Type B pancreatic cell (in vitro differentiated cells): Measurements from ENCODE around the gene MPC2. TPM values are rescaled to one million over a fixed set of nuclear protein-coding genes. Genes with fewer than 3 reads are reported as not detected.

Experiments used
- DNase-seq: peaks from one replicate; pipeline ENCODE4 v3.0.0; 2021; ENCODE audit warnings: mixed read lengths; ENCODE audit not compliant: unreplicated experiment; ENCODE audit errors: extremely low spot score
- H3K27ac Mint-ChIP-seq: 2 replicates; pipeline ENCODE4 v1.8.0; 2021; ENCODE audit warnings: mild to moderate bottlenecking, mixed read lengths
- H3K27me3 Mint-ChIP-seq: 2 replicates; pipeline ENCODE4 v1.8.0; 2021; ENCODE audit warnings: mixed read lengths
- H3K36me3 Mint-ChIP-seq: 2 replicates; pipeline ENCODE4 v1.8.0; 2021; ENCODE audit warnings: mixed read lengths
- H3K4me1 Mint-ChIP-seq: one replicate; pipeline ENCODE4 v1.8.0; 2021; ENCODE audit warnings: mixed read lengths; ENCODE audit not compliant: unreplicated experiment
- H3K4me3 Mint-ChIP-seq: 2 replicates; pipeline ENCODE4 v1.8.0; 2021; ENCODE audit warnings: mild to moderate bottlenecking, mixed read lengths
- H3K9me3 Mint-ChIP-seq: 2 replicates; pipeline ENCODE4 v1.8.0; 2021; ENCODE audit warnings: mixed read lengths
- CTCF ChIP-seq: fragments of 200-600 bp; sonication (generic); conservative IDR thresholded peaks from 2 replicates; pipeline ENCODE4 v1.5.0; 2021; ENCODE audit warnings: antibody characterized with exemption, mild to moderate bottlenecking
- total RNA-seq: library from RNA; stranded (reverse); gene quantifications from 2 replicates; pipeline ENCODE4 v1.2.1, GENCODE V29; 2021; ENCODE audit warnings: low replicate concordance

The MPC2 gene
- total RNA-seq, 1 donor from 2014 or later: 60.2 TPM

- Mint-ChIP-seq H3K4me3 (no peak overlapping the region), H3K4me1 (no peaks in the 10 kb centered on the region), H3K36me3 (peaks cover 10% of the 10 kb centered on the region), H3K27ac (no peak overlapping the region), H3K9me3 (peaks cover 6% of the 10 kb centered on the region), H3K27me3 (no peaks in the 10 kb centered on the region)
- TF ChIP-seq CTCF: no peak
- no peak for DNase-seq
Measured at GRCh38 chr1:167911413-167911812, 25.5 kb downstream of the MPC2 start.

GRCh38 chr1:167910530-167910929, 26.3 kb downstream of the MPC2 start:
- H3K4me3 Mint-ChIP-seq: no peak overlapping the region
- H3K27ac Mint-ChIP-seq: peak overlapping the region; percentile 6
- H3K9me3 Mint-ChIP-seq: peaks cover 6% of the 10 kb centered on the region
- DNase-seq: no peak
- TF ChIP-seq CTCF: no peak
- H3K4me1 Mint-ChIP-seq: peaks cover 2% of the 10 kb centered on the region
- H3K36me3 Mint-ChIP-seq: peaks cover 7% of the 10 kb centered on the region
- H3K27me3 Mint-ChIP-seq: no peaks in the 10 kb centered on the region

- TF ChIP-seq CTCF: no peak
- Mint-ChIP-seq H3K4me3 (no peak overlapping the region), H3K4me1 (peaks cover 10% of the 10 kb centered on the region), H3K36me3 (peaks cover 5% of the 10 kb centered on the region), H3K27ac (no peak overlapping the region), H3K27me3 (no peaks in the 10 kb centered on the region), H3K9me3 (peaks cover 6% of the 10 kb centered on the region)
- no peak for DNase-seq
Measured at GRCh38 chr1:167909691-167910180, 27.1 kb downstream of the MPC2 start.

GRCh38 chr1:167905671-167906070, 31.2 kb downstream of the MPC2 start:
- H3K4me1 Mint-ChIP-seq: peaks cover 15% of the 10 kb centered on the region
- H3K9me3 Mint-ChIP-seq: peaks cover 6% of the 10 kb centered on the region
- H3K36me3 Mint-ChIP-seq: peaks cover 5% of the 10 kb centered on the region
- no peaks in the 10 kb centered on the region for H3K27me3 Mint-ChIP-seq
- TF ChIP-seq CTCF: no peak
- no peak for DNase-seq
- no peak overlapping the region for H3K4me3 Mint-ChIP-seq
- no peak overlapping the region for H3K27ac Mint-ChIP-seq

GRCh38 chr1:167905182-167905581, 31.7 kb downstream of the MPC2 start:
- Mint-ChIP-seq H3K4me3 (no peak overlapping the region), H3K27ac (no peak overlapping the region), H3K9me3 (peaks cover 3% of the 10 kb centered on the region), H3K4me1 (peaks cover 15% of the 10 kb centered on the region), H3K36me3 (peaks cover 2% of the 10 kb centered on the region), H3K27me3 (no peaks in the 10 kb centered on the region)
- no peak for TF ChIP-seq CTCF
- DNase-seq: no peak

- no peak for DNase-seq
- Mint-ChIP-seq H3K4me1 (peaks cover 15% of the 10 kb centered on the region), H3K36me3 (no peaks in the 10 kb centered on the region), H3K27me3 (no peaks in the 10 kb centered on the region), H3K9me3 (no peaks in the 10 kb centered on the region), H3K4me3 (no peak overlapping the region), H3K27ac (no peak overlapping the region)
- no peak for TF ChIP-seq CTCF
Measured at GRCh38 chr1:167904652-167905130, 32.2 kb downstream of the MPC2 start.
